ENCODE data around the gene STARD3NL.
A peak's percentile ranks its signal among the peaks of the same experiment; 100 is the strongest.

STARD3NL gene

DNA sequence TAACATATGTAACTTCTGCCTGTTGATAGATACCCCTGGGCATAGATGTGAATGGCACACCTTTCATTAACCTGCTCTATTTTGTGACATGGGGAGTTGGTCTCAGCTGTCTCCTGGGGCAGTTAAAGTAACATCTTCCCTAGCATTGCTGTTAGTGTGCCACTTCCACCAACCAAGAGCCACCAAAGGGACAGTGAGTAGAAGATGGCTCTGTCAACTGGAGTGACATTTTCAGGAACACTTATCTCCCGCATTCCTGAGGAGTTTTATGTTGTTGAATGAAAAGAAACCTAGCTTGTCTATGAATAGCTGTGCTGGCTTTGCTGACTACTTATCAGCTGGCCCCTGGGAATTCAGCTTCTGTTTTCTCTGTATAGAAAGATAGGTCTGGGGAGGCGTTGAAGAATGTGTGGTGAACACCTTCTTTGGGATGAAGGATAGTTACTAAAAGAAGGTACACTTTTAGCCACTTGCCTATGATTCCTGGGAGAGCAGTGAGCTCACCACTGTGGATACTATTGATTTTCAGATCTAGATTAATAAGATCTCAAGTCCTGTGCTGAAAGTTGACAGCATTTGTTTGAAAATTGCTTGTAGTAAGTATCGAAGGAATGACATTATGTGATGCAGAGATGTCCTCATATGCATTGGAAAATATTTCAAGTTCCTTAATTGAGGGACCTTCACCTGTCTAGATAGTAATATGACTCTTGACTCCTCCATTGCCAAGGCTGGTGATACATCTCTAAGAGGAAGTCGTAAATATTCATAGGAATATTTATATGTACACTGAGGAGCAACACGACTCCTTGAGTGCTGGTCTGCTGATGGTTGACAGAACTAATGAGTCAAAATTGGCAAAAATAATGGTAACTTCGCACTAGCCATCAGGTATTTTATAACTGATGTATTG is 7.6 kb downstream of the STARD3NL start:
- no peak for DNase-seq

DNA sequence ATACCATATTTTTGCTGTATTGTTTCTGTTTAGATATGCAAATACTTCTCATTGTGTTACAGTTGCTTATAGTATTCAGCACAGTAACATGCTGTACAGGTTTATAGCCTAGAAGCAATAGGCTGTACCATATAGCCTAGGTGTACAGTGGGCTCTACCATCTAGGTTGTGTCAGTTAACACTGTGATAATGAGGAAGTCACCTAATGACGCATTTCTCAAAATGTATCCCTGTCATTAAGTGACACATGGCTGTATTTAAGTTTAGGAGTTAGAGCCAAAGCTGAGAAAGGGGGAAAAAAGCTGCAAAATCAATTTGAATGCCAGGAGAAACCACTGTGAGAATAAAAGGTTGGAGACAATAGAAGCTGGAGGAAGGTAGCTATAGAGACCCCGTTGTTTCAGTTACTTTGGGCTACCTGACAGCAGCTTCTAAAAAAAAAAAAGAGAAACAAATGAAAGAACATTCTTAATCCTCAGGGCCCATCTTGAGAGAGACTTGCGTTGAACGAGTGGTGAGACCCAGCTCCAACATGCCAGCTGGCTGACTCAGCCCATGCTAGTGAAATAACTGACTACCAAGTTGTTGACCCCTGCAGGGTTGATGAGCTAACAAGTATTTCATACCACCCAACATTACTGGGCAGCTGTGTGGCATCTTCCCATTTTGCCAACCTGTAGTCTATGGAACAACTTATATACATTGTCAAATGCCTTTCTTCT is 8.7 kb downstream of the STARD3NL start:
- no peak for DNase-seq

DNA sequence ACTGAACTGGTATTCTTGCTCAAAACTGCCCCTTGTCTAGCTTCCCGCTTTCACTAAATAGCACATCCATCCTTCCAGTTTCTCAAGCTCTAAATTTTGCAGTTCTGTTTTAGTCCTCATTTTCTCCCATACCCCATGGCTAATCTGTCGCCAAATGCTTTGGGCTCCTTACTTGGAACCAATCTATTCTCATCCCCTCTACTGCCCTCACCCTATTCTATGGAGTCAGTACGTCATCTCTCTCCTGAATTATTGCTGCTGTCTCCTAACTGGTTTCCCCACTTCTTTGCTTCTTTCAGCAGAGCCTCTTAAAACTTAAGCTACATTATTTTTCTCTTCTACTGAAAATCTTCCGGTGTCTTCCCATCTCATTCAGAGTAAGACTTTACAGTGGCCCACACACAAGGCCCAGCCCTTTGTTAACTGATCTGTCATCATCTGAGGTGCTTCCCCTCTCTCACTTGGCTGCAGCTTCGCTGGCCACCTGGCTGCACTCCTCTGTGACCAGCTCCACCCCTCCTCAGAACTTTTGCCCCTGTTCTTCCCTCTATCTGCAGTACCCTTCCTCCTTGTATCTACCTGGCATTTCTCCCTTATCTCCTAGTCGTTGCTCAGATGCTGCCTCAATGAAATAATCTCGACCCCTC is 9.9 kb downstream of the STARD3NL start:
- DNase-seq: no peak

DNA sequence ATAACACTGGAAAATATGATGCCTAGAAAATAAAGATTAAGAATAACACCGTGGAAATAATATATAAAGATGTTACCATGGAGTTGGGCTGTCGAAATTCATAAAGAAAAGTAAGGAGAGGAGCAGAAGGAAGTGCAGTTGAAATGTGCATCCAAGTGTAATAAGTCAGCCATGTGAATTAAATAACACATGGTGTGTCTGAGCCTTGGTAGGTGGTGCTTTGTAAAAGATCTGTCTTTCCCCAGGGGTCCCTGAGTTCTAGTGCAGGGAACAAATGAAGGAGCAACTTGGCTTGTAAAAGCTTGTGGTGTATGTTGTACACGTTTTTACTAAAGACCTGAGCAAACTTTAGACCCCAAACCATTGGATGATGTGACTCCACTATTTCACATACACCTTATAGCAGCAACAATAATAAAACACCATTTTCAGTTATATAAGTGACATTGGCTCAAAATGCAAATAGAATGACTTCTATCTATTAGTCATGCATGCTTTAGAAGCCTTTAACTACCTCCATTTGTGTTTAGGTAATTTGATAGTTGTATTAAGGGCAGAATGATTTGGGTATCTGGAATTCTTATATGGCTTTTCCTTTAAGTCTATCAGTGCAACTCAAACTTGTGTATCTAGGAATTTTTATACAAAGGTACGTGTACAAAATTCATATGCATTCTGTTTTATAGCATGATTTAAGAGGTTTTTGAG is 11.3 kb downstream of the STARD3NL start:
- DNase-seq: no peak

DNA sequence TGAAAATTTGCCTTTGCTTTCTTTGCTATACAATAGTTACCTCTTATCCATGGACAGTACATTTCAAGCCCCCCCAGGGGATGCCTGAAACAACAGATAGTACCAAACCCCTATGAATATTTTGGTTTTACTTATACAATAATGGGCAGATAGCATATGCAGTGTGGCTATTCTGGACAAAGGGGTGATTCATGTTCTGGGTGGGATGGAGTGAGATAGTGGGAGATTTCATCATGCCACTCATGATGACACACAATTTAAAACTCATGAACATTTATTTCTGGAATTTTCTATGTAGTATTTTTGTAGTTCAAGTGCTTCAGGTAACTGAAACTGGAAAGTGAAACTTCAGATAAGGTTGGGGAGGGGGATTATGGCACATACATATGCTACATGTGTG is 12.0 kb downstream of the STARD3NL start:
- DNase-seq: no peak

DNA sequence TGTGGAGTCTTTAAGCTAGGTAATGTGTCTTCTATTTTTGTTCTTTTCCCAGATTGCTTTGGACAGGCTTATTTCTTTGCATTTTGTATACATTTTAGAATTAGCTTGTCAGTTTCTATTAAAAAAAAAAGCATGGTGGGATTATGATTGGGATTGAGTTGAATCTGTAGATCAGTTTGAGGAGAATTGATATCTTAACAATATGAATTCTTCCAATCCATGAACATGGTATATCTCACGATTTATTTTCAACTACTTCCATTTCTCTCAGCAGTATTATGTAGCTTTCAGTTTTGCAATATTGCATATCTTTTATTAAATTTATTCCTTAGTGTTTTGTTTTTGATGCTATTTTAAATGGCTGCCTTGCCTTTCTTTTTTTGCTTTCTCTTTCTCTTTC is 13.7 kb downstream of the STARD3NL start:
- no peak for DNase-seq

DNA sequence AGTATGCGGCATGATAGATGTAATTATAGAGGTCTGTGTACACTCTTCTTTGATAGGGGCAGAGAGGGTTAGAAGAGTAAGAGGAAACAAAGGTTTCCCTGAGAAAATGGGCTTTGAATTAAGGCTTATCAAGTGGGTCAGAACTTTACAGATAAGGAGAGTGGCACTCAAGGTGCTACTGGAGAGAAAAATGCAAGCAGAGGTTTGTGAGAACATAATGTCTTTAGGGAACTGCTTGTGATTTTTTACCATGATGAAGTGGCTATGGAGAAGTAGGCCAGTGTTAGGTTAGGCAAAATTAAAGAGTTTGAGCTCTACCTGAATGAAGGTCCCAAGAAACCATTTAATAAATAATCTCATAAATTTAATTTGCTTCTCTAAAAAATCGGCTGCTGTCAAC is 14.3 kb downstream of the STARD3NL start:
- DNase-seq: no peak

DNA sequence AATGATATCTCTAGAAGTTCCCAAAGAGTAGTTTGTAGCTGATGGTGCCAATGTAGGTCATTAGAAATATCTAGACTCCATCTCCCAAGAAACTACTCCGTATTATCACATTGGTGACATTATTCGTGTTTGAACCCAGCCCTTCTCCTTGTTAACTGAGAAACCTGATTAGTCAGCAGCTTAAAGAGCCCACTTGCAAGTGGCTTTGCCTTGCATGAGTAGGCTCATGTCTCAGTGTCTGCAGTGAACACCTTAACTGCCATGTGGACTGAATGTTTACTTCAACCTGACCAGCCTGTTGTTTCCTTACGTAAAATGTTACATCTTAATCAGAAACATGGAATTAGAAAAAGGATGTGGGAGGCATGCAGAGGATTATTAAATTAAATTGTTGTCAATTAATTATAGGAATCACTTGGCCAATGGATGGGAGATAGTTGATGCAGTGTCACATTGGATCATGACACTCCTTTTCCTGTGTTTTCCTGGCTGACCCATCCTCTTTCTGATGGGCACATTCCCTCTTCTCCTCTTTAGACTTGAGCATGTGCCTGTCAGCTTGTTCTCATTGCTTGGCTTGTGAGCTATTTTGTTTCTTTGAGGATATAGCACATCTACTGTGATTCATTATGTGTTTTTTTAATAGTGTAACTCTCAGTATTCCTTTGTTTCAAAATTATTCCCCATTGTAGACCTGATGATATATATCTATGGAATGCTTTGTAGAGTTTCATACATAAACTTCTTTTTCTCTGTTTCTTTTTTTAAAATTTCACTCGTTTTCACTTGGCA is 18.0 kb downstream of the STARD3NL start:
- DNase-seq: no peak

DNA sequence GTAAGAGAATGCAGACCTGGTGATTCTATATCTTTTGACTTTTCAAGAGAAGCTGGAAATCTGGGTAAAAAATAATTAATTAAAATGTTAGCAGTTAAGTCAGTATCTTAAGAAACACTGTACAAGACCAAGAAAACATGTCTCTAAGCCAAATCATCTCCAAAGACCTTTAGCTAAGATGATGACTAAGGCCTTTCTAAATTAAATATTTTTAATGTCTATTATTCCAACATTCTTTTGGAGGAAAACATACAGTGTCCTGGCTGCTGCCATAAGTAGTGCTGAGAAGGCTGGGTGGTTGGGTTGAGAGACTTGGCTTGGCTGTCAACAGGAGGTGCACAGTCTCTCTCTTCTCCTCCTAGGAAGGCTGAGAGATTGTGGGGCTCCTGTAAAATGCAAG is 20.3 kb downstream of the STARD3NL start:
- DNase-seq: no peak

DNA sequence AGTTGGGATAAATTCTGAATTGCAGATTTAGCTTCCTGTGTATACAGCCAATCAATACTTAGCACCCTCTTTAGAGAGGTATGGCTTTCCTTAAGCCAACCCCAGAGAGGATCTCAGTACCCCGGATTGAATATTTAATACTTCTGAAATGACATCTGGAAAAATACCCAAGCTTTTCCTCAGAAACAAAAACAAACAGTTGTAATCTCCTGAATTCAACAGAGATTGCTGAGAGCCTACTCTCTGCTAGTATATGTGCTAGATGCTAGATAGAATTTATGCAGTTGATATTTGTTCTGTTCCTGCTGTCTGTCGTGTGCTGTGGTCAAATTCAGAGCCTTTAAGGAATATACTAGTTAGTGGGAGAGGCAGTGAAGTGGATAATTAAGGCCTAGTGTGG is 21.1 kb downstream of the STARD3NL start:
- DNase-seq: no peak

DNA sequence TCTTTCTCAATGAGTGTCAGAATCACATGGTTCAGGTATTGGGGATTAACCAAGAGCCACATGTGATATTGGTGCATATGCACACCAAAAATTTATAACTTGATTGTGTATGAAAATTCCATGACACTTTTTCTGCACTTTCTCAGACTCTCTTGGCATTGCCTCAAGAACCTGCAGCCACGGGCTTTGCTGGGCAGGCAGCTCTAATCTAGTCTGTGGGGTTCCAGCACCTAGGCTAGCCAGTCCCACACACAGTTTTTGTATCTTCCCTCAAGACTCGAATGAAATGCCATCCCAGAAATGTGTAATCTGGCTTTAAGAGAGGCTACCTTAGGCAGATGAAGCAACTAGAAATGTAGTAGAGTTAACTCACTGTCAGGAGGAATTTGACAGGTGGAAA is 21.7 kb downstream of the STARD3NL start:
- no peak for DNase-seq

DNA sequence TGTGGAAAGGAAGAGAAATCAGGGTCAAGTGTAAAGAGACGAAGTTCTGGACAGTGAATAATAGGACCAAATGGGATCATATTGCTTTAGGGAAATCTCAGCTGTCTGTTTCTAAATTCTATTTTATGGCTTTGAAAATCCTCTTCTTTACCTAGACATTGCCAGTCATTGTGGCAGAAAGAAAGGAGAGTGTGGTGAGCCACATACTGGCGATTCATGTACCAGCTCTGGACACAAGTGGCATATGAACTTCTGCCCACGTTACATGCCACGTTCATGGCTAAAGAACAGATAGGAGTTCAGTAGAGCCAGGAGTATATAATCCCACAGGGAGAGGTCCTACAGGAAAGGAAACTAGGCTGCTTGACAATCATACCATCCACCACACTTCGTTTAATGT is 28.0 kb downstream of the STARD3NL start:
- no peak for DNase-seq

DNA sequence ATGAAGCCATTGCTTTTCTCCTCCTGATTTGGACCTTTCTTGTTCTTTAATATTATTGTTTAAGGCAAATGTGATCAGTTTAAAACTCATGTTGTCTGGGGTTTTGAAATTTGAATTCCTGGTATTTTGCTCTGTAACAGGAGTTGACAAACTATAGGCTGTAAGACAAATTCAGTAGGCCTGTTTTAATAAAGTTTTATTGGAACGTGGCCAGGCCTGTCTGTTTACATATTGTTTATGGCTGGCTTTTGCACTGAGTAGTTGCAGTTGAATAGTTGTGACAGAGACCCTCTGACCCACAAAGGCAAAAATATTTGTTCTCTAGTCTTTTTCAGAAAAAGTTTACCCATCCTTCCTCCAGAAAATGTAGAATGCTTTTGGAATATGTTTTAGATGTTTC is 29.8 kb downstream of the STARD3NL start:
- DNase-seq: no peak

DNA sequence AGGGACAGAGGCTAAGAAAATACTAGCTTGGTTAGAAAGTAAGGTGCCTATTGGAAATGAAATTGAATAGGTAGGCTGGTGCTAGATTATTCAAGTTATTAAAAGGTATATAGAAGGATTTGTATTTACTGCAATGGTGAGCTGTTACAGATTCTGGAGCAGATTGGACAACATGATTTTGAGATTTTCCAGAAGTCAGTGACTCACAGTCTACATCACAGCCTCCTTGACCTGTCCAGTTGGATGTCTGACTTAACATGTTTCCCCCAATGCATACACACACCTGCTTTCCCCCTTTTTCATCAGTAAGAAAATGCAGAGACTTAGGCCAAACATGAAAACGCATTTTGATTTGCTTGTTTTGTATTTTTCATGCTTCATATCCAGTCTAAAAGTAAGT is 33.4 kb downstream of the STARD3NL start:
- DNase-seq: no peak

DNA sequence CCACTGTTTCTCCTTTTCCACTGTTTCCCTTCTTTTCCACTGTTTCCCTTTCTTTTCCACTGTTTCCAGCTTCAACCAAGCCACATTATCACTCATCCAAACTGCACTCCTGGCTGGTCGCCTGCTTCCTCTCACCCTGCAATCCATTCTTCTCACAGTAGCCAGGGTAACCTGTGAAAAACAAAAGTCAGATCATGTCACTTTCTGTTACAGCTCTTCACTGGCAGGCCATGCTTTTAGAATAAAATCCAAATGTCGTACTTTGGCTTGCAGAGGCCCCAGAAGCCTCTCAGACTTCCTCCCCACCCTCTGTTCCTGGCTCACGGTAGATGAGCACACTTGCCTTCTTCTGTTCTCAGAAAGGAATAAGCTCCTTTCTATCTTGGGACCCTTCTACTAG is 33.9 kb downstream of the STARD3NL start:
- DNase-seq: no peak

DNA sequence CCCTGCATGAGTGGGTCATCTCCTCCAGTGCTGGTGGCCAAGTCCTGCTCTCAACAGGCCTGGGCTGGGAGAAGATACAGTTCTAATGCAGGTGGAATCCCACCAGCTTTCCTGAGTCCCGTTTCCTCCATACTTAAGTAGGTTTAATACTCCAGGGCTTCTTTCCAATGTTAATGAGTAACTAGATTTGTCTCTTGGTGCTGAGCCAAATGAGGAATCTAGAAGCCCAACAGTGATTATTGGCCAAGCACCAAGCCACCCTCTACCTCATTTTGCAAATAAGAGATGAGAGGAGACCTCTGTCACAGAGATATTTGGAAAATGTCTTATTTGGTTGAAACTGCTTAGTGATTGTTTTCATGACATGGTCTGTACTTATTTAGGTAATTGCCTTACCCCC is 37.1 kb downstream of the STARD3NL start:
- no peak for DNase-seq

DNA sequence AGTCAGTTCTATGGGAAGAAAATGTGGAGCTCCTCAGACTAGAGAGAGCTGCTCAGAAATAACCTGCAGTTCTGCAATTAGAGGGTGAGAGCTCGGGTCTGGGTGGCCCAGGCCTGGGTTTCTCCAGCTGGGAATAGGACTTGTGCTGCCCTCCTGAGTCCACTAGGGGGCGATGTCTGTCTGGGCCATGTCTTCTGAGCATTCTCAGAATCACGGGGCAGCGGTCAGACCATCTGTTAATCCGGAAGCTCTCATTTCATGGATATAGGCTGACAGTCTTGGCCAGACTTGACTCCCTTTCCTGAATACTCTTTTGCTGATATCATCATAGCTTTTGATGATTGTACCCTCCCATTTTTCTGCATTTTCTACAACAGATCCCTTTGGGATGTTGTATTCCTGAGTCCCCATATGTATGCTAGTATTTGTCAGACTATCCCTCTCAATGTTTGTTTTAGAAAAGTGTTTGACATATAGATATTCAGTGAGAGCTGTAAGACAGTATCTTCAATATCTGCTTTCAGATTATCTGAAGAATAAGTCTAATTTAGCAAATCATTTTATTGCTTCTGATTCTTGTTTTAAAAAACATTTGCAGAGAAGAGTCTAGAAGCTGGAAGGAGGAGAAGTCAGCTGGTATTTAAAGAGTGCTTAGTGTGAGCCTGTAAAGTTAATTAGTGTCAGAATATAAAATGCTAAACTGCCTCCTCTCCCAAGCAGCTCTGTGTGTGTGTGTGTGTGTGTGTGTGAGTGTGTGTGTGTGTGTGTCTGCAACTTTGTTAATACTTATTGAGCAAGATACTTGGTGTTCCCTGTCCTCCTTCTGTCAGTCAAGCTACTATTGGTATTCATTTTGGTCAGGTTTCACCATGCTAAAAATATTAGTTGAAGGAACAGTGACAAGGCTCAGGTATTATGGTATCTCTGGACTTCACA is 38.0 kb downstream of the STARD3NL start:
- peak; percentile 75 for DNase-seq

DNA sequence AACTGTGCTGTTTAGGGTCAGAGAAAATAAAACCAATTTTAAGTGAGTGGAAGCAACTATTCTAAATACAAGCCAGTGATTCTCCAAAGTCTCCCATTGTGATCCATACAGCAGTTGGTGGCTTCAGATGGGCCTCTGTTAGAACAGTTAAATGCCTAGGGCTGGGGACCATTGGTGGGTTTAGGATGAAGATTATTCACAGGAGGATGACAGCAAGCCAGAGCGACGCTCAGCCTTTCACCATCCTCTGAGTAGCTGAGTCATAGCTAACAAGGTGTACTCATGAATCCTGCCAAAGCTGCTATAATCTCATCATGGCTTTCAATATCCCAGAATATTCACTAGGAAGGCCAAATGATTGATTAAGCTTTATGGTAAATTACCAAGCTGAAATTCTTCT is 39.6 kb downstream of the STARD3NL start:
- DNase-seq: no peak

DNA sequence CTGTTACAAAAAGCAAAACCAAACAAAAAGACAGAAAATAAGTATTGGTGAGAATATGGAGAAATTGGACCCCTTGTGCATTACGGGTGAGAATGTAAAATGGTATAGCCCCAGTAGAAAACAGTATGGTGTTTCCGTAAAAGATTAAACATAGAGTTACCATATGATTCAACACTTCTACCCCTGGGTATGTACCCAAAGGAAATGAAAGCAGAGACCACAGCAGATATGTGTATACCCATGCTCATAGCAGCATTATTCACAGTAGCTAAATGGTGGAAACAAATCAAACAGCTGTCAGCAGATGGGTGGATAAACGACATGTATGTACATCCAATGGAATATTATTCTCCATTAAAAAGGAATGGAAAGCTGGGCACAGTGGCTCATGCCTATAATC is 42.4 kb downstream of the STARD3NL start:
- no peak for DNase-seq

DNA sequence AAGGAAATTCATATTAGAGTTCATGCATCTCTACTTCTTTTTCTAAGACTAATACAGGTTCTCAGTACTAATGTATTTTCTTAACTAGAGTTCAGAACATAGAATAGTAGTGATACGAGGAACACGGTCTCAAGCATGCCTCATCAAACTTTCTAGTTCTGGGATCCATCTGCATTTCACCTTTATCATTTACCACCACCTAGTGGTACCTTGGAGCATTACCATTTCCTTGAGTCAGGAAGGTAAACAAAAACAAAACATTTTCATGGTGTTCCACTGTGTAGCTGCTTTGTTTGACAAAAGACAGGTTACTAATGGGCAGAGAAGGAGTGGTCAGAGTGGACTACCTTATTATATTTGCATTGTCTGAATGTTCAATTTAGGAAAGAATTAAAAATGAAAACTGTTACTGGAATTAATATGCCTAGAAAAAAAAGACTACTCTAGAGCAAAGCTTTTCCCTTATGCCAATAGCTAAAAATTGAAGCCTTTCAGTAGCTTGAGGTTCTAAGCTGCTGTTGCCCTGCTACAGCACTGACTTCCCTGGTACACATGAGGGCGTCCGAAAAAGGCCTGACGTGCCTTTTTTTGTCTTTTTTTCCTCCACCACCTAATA is 44.5 kb downstream of the STARD3NL start:
- no peak for DNase-seq

DNA sequence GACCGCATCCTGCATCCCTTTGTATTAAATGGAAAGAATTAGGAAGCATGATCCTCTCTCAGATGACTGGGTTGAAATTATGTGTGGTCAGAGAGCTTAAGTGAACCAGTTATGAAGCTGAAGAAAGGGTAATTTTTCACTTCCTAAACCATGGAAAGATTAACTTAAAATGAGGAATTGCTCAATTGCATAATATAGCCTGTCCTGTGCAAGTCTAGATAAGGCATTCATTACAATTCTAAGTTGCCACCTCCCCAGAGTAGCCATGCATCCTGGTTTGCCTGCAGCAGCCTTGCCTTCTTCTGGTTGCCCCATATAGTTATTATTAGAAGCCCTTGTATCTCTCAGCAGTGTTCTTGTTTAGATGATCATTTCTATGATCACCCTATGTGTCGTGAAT is 45.3 kb downstream of the STARD3NL start:
- no peak for DNase-seq
